Measurements from ENCODE around the gene CLUH.
"Not testable (repeated sequence)": the region's sequence is repeated elsewhere in the genome, so short reads cannot be mapped to it uniquely, and the experiment has no call there.

CLUH gene

DNA sequence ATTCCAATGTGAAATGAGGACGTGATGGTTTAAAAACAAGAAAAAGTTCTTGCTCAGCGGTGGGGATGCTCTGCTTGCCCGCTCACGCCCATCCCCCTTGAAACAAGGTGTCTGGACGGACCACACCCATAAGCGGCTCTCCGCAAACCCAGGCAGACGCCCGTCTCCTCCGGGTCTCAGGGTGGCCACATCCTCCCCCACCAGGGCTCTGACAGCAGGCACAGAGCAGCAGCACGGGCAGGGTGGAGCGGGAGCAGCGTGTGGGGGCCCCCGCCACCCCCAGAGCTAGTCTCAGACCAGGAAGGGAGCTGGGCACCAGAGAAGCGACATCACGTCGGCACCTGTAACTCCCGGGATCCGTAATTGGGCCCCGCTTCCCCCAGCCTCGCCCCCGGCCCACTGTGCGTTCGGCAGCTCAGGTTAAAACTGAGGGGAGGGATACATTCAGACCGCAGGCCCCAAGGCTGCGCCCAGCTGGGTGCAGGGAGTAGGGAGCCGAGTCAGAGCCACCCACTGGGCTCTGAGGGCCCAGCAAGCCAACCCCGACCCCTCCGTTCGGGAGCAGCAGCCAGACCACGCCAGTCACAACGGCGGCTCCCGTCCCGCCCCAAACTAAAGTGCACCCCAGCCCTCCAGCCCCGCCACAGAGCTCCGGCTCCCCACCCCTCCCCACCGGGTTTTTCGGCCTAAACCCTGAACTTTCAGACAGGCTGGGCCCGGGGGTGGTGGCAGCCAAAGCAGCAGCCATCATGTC is 22.0 kb downstream of the CLUH start:
- in situ Hi-C loops (cut with MboI; ENCODE audit: low sequenced_read_pairs) = no loop called here

DNA sequence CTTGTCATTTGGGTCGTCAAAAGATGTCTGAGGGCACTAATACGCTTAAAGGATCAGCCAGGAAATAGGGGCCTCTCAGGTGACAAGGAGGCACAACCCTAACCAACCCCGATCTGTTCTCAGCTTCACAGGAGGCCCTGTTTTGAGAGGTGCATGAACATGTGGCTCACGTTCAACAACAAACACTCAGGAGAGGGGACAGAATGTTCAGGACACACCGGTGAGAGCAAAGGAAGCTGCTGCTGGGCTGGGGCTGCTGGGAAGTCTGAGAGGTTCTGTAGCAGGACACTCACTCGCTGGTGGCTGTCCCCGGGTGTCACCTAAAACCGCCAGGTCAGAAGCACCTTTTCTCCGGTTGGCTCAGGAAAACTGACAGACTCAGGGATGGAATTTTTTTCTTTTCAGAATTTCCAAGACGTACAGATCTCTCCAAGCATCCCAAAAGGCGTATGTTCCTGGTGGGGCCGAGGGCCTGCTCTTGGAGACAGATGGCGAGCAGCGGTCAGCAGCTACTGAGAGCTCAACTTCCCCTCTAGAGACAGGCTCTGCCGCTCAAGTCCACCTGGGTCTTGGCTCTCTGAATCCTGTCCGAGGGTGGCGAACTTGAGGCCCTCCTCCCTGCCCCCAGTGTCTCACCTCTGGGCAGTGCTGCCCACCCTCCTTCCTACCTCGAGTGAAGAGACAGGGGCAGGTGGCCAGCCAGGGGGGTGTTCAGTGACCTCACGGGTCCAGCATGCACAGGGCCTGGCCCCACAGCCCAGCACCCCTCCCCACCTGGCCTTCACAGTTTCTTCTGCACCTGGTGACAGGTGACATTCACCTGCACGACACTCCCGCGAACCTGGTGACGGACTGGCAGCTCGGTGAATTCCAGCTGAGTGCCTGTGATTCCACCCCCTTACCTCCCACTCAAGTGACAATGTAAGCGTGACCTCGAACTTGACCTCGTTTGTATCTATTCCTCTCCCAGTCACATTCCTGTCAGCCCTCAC is 22.9 kb downstream of the CLUH start:
- in situ Hi-C loops (cut with MboI; ENCODE audit: low sequenced_read_pairs) = no loop called here

DNA sequence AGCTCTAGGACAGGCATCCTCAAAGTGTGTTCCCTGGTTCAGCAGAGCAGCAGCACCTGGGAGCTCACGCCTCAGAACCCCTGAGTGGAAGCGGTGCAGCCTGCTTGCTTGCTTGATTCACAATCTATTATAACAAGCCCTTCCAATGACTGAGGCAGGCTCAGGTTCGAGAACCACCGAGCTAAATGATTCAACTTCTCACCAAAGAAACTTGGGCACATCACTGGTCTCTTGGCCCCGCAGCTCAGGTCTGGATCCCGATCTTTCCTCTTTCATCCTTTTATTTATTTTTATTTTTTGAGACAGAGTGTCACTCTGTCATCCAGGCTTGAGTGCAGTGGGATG is 24.5 kb downstream of the CLUH start:
- in situ Hi-C loops (cut with MboI; ENCODE audit: low sequenced_read_pairs) = no loop called here

DNA sequence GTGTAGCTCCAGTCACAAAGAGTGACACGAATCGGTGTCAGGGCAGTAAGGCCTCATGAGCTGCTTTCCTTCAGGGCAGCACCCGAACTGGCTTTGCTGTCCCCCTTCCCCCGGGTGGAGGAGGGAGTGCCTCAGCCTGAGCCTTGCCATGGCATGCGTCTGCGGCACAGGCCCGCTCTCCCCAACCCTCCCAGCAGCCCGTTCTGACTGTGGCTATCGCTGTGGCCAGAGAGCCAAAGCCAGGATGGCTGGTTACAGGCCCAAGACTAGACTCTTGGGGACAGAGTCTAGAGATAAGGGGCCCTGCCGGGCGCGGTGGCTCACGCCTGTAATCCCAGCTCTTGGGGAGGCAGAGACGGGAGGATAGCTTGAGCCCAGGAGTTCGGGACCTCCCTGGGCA is 25.9 kb downstream of the CLUH start:
- in situ Hi-C loops (cut with MboI; ENCODE audit: low sequenced_read_pairs) = no loop called here

DNA sequence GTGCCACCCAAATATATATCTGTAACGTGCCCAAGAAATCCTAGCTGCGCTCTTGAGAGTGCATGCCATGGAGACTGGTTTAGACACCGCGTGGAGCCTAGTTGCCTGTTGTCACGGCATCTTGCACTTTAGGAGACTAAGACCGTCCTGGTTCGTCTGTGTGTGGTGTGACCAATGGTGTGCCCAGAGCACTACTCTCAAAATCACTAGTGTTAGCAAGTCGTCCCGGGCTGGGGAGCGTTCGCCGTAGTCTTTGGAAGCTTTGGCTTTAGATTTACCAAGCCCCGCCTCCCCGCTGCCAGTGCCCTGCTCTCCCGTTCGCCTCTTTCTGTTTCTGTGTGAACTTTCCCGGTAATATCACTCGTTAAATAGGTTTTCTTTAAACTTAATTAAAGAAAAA is 27.0 kb downstream of the CLUH start:
- in situ Hi-C loops (cut with MboI; ENCODE audit: low sequenced_read_pairs) = no loop called here

DNA sequence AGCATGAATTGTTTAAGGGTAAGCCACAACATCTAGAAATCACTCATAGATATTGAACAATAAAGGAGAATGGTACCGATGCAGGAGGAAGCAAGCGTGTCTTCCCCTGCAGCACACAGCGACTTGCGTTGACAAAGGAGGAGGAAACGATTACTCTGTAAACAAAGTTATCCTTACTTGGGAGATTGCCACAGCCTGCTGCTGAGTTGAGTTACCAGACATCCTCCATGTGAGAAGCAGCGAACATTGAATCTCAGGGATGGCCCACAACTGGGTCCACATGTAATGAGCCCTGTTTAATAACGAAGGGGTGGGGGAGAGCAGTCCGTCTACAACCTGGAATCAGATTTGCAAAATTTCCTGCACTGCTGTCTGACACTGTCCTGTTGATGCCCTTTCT is 27.7 kb downstream of the CLUH start:
- in situ Hi-C loops (cut with MboI; ENCODE audit: low sequenced_read_pairs) = no loop called here

DNA sequence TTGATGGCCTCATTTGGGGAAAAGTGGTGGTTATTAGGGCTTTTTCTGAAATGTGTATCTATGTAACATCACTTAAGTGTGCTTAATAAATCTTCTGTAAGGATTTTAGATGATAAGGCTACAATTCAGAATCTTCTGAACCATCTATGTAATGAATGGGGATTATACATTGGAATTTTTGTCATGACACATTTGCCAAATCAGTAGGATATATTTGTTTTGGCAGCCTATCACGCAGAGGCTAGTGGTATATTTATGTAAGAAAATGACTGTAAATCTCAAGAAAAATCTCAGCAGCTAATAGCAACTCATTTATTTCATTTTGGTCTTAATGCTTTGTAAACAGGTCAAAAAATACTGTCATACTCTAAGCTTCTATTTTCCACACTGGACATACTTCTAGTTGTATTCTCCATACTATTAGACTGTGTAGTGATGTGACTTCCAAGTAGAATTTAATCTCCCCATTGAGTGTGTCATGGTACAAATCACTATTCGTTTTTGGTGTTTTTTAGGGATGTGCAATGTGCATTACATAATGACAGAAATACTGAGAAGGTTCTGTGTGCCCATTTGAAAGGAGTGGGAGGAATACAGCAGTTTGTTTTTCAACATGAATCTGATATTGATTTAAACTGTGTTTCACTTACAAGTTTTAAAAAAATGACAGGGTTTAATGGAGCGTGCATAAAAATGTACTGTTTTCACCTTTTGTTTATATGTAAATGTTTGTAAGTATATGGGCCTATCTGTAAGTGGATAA is 29.2 kb downstream of the CLUH start:
- in situ Hi-C loops (cut with MboI; ENCODE audit: low sequenced_read_pairs) = no loop called here

DNA sequence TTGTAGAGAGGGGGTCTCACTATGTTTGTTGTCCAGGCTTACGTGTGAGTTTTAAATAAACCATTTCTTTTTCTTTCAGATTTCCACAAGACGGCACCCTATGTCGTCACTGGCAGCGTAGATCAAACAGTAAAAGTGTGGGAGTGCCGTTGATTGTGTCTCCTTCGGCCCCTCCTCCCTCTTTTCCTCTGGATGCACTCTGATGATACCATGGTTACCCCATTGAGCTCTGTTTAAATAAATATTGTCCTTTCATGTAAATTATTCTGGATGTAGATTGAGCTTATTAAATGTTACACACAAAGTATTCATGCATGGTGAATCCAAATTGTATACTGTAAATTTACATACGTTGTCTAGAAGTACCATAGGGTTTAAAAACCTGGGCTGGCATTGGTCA is 29.9 kb downstream of the CLUH start:
- in situ Hi-C loops (cut with MboI; ENCODE audit: low sequenced_read_pairs) = no loop called here

DNA sequence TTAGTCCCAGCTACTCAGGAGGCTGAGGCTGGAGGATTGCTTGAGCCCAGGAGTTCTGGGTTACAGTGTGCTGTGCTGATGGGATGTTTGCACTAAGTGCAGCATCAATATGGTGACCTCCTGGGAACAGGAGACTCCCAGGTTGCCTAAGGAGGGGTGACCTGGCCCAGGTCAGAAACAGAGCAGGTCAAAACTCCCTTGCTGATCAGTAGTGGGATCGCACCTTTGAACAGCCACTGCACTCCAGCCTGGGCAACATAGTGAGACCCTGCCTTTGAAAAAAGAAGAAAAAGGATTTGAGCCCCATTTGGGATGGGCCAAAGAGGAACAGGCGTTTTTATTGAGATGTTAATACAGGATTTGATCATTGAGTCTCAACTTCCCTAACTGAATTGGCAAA is 30.6 kb downstream of the CLUH start:
- in situ Hi-C loops (cut with MboI; ENCODE audit: low sequenced_read_pairs) = no loop called here

DNA sequence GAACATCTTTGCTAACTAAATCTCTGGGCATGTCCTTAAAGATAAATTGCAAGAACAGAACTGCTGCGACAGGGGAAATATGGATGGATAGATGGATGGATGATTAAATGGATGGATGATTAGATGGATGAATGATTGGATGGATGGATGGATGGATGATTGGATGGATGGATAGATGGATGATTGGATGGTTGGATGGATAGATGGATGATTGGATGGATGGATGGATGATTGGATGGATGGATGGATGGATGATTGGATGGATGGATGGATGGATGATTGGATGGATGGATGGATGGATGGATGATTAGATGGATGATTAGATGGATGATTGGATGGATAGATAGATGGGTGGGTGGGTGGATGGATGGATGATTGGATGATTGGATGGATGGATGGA is 32.3 kb downstream of the CLUH start:
- in situ Hi-C loops (cut with MboI; ENCODE audit: low sequenced_read_pairs) = not testable (repeated sequence)

DNA sequence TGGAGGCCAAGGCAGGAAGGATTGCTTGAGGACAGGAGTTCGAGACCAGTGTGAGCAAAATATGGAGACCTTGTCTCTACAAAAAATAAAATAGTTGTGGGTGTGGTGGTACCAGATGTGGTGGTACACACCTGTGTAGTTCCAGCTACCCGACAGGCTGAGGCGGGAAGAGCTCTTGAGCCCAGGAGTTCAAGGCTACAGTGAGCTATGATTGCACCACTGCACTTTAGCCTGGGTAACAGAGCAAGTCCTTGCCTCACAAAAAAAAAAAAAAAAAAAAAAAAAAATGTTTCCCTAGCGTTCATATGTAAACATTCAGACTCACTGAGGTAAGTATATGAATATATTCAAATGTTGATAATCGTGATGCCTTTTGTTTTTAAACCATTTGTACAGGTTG is 39.5 kb downstream of the CLUH start:
- in situ Hi-C loops (cut with MboI; ENCODE audit: low sequenced_read_pairs) = no loop called here

DNA sequence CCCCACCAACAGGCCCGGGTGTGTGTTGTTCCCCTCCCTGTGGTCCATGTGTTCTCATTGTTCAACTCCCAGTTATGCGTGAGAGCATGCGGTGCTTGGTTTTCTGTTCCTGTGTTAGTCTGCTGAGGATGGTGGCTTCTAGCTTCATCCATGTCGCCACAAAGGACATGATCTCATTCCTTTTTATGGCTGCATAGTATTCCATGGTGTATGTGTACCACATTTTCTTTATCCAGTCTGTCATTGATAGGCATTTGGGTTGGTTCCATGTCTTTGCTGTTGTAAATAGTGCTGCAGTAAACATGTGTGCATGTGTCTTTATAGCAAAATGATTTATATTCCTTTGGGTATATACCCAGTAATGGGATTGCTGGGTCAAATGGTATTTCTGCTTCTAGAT is 51.2 kb downstream of the CLUH start:
- in situ Hi-C loops (cut with MboI; ENCODE audit: low sequenced_read_pairs) = not testable (repeated sequence)

DNA sequence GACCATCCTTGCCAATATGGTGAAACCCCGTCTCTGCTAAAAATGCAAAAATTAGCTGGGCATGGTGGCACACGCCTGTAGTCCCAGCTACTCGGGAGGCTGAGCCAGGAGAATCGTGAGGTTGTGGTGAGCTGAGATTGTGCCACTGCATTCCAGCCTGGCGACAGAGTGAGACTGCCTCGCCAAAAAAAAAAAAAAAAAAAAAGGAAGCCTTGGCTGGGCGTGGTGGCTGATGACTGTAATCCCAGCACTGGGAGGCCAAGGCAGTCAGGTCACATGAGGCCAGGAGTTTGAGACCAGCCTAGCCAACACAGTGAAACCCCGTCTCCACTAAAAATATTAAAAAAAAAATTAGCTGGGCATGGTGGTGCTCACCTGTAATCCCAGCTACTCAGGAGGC is 52.2 kb downstream of the CLUH start:
- in situ Hi-C loops (cut with MboI; ENCODE audit: low sequenced_read_pairs) = not testable (repeated sequence)

DNA sequence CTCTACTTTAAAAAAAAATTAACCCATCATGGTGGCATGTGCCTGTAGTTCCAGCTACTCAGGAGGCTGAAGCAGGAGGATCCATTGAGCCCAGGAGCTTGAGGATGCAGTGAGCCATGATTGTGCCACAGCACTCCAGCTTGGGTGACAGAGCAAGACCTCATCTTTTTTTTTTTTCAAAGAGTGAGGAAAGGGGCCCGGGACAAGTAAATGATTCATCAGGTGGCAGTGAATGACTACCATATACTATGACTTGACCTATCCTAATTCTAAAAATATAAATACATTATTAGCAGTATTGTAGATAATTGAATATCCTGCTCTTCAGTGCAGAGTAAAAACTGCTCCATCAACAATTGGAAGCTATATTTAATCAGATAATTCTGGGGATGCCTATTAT is 55.3 kb downstream of the CLUH start:
- in situ Hi-C loops (cut with MboI; ENCODE audit: low sequenced_read_pairs) = no loop called here

DNA sequence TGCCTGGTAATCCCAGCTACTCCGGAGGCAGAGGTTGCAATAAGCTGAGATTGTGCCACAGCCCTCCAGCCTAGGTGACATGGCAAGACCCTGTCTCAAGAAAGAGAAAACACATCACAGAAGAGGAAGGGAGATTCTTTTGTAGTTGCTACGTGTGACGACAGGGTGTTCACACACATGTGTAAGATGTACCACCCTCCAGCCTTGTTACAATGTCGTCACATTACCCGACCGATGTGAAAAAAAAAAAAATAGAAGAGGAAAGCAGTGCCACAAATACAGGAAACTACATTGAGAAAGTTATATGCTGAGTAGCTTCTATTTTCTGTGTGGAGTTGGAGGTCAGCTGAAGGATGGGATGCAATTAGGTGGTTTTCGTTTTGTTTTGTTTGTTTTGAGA is 56.0 kb downstream of the CLUH start:
- in situ Hi-C loops (cut with MboI; ENCODE audit: low sequenced_read_pairs) = no loop called here

DNA sequence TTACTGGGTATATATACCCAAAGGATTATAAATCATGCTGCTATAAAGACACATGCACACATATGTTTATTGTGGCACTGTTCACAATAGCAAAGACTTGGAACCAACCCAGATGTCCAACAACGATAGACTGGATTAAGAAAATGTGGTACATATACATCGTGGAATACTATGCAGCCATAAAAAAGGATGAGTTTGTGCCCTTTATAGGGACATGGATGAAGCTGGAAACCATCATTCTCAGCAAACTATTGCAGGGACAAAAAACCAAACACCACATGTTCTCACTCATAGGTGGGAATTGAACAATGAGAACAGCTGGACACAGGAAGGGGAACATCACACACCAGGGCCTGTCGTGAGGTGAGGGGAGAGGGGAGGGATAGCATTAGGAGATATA is 58.7 kb downstream of the CLUH start:
- in situ Hi-C loops (cut with MboI; ENCODE audit: low sequenced_read_pairs) = not testable (repeated sequence)

DNA sequence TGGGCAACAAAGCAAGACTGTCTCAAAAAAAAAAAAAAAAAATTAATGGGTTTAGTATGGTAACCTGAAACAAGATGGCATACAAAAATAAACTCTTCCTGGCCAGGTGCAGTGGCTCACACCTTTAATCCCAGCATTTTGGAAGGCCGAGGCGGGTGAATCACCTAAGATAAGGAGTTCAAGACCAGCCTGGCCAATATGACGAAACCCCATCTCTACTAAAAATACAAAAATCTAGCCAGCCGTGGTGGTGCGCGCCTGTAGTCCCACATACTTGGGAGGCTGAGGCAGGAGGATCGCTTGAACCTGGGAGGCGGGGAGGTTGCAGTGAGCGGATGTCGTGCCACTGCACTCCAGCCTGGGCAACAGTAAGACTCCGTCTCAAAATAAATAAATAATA is 62.4 kb downstream of the CLUH start:
- in situ Hi-C loops (cut with MboI; ENCODE audit: low sequenced_read_pairs) = no loop called here

DNA sequence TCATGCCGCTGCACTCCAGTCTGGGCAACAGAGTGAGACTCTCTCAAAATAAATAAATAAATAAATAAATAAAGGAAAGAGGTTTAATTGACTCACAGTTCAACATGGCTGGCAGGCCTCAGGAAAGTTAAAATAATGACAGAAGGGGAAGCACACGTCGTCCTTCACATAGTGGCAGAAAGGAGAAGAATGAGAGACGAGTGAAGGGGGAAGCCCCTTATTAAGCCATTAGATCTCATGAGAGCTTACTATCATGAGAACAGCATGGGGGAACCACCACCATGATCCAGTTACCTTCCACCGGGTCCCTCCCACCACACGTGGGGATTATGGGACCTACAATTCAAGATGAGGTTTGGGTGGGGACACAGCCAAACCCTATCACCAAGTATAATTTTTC is 63.6 kb downstream of the CLUH start:
- in situ Hi-C loops (cut with MboI; ENCODE audit: low sequenced_read_pairs) = no loop called here

DNA sequence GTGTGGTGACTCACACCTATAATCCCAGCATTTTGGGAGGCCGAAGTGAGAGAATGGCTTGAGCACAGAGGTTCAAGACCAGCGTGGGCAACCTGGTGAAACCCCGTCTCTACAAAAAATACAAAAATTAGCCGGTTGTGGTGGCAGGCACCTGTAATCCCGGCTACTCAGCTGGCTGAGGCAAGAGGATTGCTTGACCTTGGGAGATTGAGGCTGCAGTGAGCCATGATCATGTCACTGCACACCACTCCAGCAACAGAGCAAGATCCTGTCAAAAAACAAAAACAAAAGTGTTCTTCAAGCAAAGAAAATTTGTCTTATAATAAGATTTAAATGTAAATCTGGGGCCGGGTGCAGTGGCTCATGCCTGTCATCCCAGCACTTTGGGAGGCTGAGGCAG is 66.6 kb downstream of the CLUH start:
- in situ Hi-C loops (cut with MboI; ENCODE audit: low sequenced_read_pairs) = no loop called here
